Erythroblast (primary cell): ENCODE results near the gene SRSF10.

Source experiments
- GATA1 ChIP-seq: IDR thresholded peaks from 2 replicates; pipeline ENCODE4 v1.6.1; 2011; ENCODE audit warnings: low read depth, mild to moderate bottlenecking, control low read depth, low read length, moderate library complexity
- POLR2A ChIP-seq: IDR thresholded peaks from 2 replicates; pipeline ENCODE4 v1.6.1; 2011; ENCODE audit warnings: mild to moderate bottlenecking, low read length

DNA sequence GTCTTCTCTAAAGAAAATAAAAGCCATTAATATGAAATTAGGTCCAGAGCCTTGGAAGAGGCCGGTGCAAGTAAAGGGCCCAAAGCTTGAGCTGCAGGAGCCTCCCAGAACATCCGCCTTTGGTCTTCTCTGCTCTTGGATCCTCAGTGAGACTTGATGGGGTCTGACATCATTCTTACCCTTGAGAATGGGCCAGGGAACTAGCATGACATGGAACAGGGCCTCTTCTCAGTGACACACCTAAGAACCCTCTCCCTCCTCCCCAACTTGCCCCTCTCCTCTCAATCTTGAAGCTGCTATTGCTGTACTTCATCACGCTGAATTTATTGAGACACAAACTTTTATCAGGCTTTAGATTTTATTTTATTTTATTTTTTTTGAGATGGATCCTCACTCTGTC, 40.3 kb upstream of the SRSF10 start:
- TF ChIP-seq POLR2A, result no peak
- no peak for TF ChIP-seq GATA1
